NCI-H2029 (cell line): Measurements from ENCODE around the gene PAQR6.
"Not testable (repeated sequence)": the region's sequence is repeated elsewhere in the genome, so short reads cannot be mapped to it uniquely, and the experiment has no call there.

ENCODE experiments used
- DNase-seq: peaks from one replicate; lab custom pipeline; 2025; lab: John Stamatoyannopoulos, UW

The PAQR6 gene

GRCh38 chr1:156232201-156232894 is 15.5 kb downstream of the PAQR6 start:
- no peak for DNase-seq

GRCh38 chr1:156230473-156230837 is 17.4 kb downstream of the PAQR6 start:
- no peak for DNase-seq

GRCh38 chr1:156229809-156230472 is 17.9 kb downstream of the PAQR6 start:
- DNase-seq, result no peak

- no peak for DNase-seq
Measured at GRCh38 chr1:156228501-156228900, 19.4 kb downstream of the PAQR6 start.

GRCh38 chr1:156226782-156227181 is 21.1 kb downstream of the PAQR6 start:
- no peak for DNase-seq

GRCh38 chr1:156226116-156226538 is 21.7 kb downstream of the PAQR6 start:
- DNase-seq, result no peak

GRCh38 chr1:156225677-156226014 is 22.2 kb downstream of the PAQR6 start:
- DNase-seq, result no peak

GRCh38 chr1:156221986-156222692 is 25.7 kb downstream of the PAQR6 start:
- no peak for DNase-seq

GRCh38 chr1:156220226-156220625 is 27.6 kb downstream of the PAQR6 start:
- no peak for DNase-seq

- DNase-seq, result no peak
Measured at GRCh38 chr1:156217871-156218270, 30.0 kb downstream of the PAQR6 start.

GRCh38 chr1:156216361-156217086 is 31.3 kb downstream of the PAQR6 start:
- not testable (repeated sequence) for DNase-seq

GRCh38 chr1:156214024-156214748 is 33.7 kb downstream of the PAQR6 start:
- no peak for DNase-seq

- DNase-seq, result no peak
Measured at GRCh38 chr1:156213644-156213966, 34.3 kb downstream of the PAQR6 start.

- peak; percentile 94 for DNase-seq
Measured at GRCh38 chr1:156212833-156213643, 34.8 kb downstream of the PAQR6 start, which contains the start of gene PMF1. Gene PMF1, plus strand, starts transcription at chr1:156213007. Its CDS starts 9 bp downstream, at chr1:156213016.

GRCh38 chr1:156212130-156212529 is 35.7 kb downstream of the PAQR6 start:
- DNase-seq, result no peak

- no peak for DNase-seq
Measured at GRCh38 chr1:156211243-156211642, 36.6 kb downstream of the PAQR6 start.

- no peak for DNase-seq
Measured at GRCh38 chr1:156204686-156205085, 43.2 kb downstream of the PAQR6 start.

- DNase-seq, result no peak
Measured at GRCh38 chr1:156203331-156203730, 44.5 kb downstream of the PAQR6 start.

- DNase-seq, result no peak
Measured at GRCh38 chr1:156200044-156200443, 47.8 kb downstream of the PAQR6 start.

GRCh38 chr1:156198831-156199349 is 49.0 kb downstream of the PAQR6 start:
- no peak for DNase-seq

- DNase-seq, result no peak
Measured at GRCh38 chr1:156196445-156196844, 51.4 kb downstream of the PAQR6 start.
